A673 (cell line): Measurements from ENCODE around the gene ZNF592.

Experiments used
- EZH2 ChIP-seq: fragments of 200-600 bp; sonication (generic); IDR thresholded peaks from 2 replicates; pipeline ENCODE4 v1.6.1; 2017; ENCODE audit warnings: borderline replicate concordance, low read depth, mild to moderate bottlenecking, mixed read lengths, antibody characterized with exemption, low read length; ENCODE audit not compliant: poor library complexity, severe bottlenecking
- TF ChIP-seq, protein P1 (sequence below): fragments of 300-800, 200-600 bp; sonication (generic); conservative IDR thresholded peaks from 2 replicates; pipeline ENCODE4 v1.5.1; 2017; ENCODE audit warnings: low read depth, mild to moderate bottlenecking, antibody characterized with exemption, low read length, moderate library complexity, mixed read lengths

DNA sequence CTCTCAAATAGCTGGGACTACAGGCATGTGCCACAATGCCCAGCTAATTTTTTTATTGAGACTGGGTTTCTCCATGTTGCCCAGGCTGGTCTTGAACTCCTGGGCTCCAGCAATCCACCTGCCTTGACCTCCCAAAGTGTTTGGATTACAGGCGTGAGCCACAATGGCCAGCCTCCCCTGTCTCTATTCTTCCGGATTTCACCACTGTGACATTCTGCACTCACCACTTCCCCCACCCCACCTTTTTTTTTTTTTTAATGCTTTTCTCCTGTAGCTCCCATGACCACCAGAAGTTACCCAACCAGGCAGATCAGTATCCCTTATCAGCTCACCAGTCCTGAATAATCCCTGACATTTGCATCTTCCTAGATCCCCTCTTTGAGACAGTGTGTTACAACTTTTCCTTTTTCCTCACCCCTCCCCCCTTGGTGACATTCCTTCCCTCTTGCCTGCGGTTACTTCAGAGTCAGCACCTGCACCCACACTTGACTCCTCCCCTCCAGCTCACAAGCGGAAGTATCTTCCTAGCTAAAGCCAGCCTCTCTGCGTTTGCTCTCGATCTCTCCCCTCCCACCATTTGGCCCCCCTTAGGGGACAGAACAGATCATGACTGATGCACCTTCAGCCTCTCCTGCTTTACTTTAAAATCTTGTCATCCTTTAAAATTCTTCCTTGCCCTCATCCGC, 13.5 kb upstream of the ZNF592 start:
- TF ChIP-seq, protein P1, sequence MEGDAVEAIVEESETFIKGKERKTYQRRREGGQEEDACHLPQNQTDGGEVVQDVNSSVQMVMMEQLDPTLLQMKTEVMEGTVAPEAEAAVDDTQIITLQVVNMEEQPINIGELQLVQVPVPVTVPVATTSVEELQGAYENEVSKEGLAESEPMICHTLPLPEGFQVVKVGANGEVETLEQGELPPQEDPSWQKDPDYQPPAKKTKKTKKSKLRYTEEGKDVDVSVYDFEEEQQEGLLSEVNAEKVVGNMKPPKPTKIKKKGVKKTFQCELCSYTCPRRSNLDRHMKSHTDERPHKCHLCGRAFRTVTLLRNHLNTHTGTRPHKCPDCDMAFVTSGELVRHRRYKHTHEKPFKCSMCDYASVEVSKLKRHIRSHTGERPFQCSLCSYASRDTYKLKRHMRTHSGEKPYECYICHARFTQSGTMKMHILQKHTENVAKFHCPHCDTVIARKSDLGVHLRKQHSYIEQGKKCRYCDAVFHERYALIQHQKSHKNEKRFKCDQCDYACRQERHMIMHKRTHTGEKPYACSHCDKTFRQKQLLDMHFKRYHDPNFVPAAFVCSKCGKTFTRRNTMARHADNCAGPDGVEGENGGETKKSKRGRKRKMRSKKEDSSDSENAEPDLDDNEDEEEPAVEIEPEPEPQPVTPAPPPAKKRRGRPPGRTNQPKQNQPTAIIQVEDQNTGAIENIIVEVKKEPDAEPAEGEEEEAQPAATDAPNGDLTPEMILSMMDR = no peak
- no peak for TF ChIP-seq EZH2
